HepG2 (cell line): ENCODE data around the gene PRM3. TPM values are rescaled to one million over a fixed set of nuclear protein-coding genes. Genes with fewer than 3 reads are reported as not detected.
A peak's percentile ranks its signal among the peaks of the same experiment; 100 is the strongest.

Experiments
- ATAC-seq: fragments of 200-7000 bp; cut with Tn5 transposase; 3 replicates; pipeline ENCODE4 v1.9.1; 2020; ENCODE audit warnings: mild to moderate bottlenecking, moderate library complexity
- BruUV-seq: library from RNA; stranded (reverse); fragments of 400-500 nt; replicated peaks from 2 replicates; lab custom pipeline; 2021; lab: Mats Ljungman, UMichigan
- CTCF ChIA-PET: fragments of 300-600 bp; formaldehyde crosslinking; extraction: SDS; loops from one replicate; lab custom pipeline; 2021; ENCODE audit warnings: low total read pairs, inconsistent platforms, low intra/inter-chr PET ratio; lab: Yijun Ruan, JAX
- POLR2A ChIA-PET: fragments of 350-600 bp; sonication (Branson Sonifier 250); formaldehyde crosslinking; loops from one replicate; lab custom pipeline; 2020; ENCODE audit warnings: antibody characterized with exemption, inconsistent platforms; lab: Yijun Ruan, JAX
- DNase-seq: peaks from one replicate; pipeline ENCODE4 v3.0.0-alpha.2; 2015; ENCODE audit warnings: low spot score
- FAIRE-seq: peaks from 3 replicates; lab custom pipeline; 2011; peaks lifted over from hg19 to GRCh38; lab: Jason Lieb, UNC
- H2AFZ ChIP-seq: one replicate; pipeline ENCODE4 v1.6.1; 2011; ENCODE audit warnings: low read length, inconsistent platforms
- H3K27ac ChIP-seq: fragments of 300-600 bp; 3 replicates; pipeline ENCODE4 v1.8.0; 2011; ENCODE audit warnings: mixed run types, mild to moderate bottlenecking, mixed read lengths, low read length, inconsistent platforms; ENCODE audit not compliant: insufficient read depth; ENCODE audit errors: extremely low read length
- H3K27me3 ChIP-seq, 2 experiments: fragments of 200-600 bp in 1 of 2; 2 replicates in 1 of 2; 3 replicates in 1 of 2; pipeline versions ENCODE4 v1.6.0 to v1.8.0; 2011; ENCODE audit warnings: low read length in 2 of 2, mild to moderate bottlenecking in 2 of 2, moderate library complexity in 2 of 2, inconsistent platforms in 1 of 2; ENCODE audit not compliant: insufficient read depth in 2 of 2, control insufficient read depth in 1 of 2
- H3K36me3 ChIP-seq, 2 experiments: fragments of 200-600 bp in 1 of 2; replicated peaks in 1 of 2; 2 replicates in 1 of 2; 3 replicates in 1 of 2; pipeline versions ENCODE4 v1.5.1 to v1.8.0; 2011; ENCODE audit warnings: low read length in 2 of 2, inconsistent platforms in 1 of 2; ENCODE audit not compliant: insufficient read depth in 2 of 2, control insufficient read depth in 1 of 2
- H3K4me1 ChIP-seq: 2 replicates; pipeline ENCODE4 v1.5.1; 2012; ENCODE audit warnings: low read length, inconsistent platforms; ENCODE audit not compliant: insufficient read depth
- H3K4me2 ChIP-seq: 2 replicates; pipeline ENCODE4 v1.6.0; 2011; ENCODE audit warnings: low read depth, low read length, inconsistent platforms
- H3K4me3 ChIP-seq, 3 experiments: fragments of 200-600 bp in 1 of 3; sonication (generic), shearing (Covaris generic) in 1 of 3; replicated peaks in 1 of 3; 2 replicates each; pipeline ENCODE4 v1.5.1; 2011 to 2016; ENCODE audit warnings: low read length in 3 of 3, inconsistent platforms in 2 of 3, low read depth in 2 of 3, mild to moderate bottlenecking in 2 of 3, control low read depth in 1 of 3, mixed read lengths in 1 of 3; ENCODE audit not compliant: insufficient read depth in 1 of 3
- H3K79me2 ChIP-seq: one replicate; pipeline ENCODE4 v1.6.1; 2011; ENCODE audit warnings: low read length, inconsistent platforms; ENCODE audit not compliant: insufficient read depth
- H3K9ac ChIP-seq: 2 replicates; pipeline ENCODE4 v1.6.0; 2011; ENCODE audit warnings: mild to moderate bottlenecking, low read depth, low read length, inconsistent platforms; ENCODE audit not compliant: insufficient read depth
- H3K9me3 ChIP-seq: 2 replicates; pipeline ENCODE4 v1.5.1; 2012; ENCODE audit warnings: mild to moderate bottlenecking, low read length
- H4K20me1 ChIP-seq: 2 replicates; pipeline ENCODE4 v1.6.0; 2011; ENCODE audit warnings: inconsistent platforms, mild to moderate bottlenecking, low read length, moderate library complexity; ENCODE audit not compliant: insufficient read depth
- ATAD3A ChIP-seq: sonication (generic); formaldehyde crosslinking; IDR thresholded peaks from 2 replicates; pipeline ENCODE4 v1.4.0; 2020; ENCODE audit warnings: missing genetic modification reagents
- CSRNP2 ChIP-seq: sonication (generic); formaldehyde crosslinking; conservative IDR thresholded peaks from 2 replicates; pipeline ENCODE4 v1.8.0; 2022; ENCODE audit warnings: low read depth, missing genetic modification reagents
- E2F5 ChIP-seq: sonication (generic); formaldehyde crosslinking; conservative IDR thresholded peaks from 2 replicates; pipeline ENCODE4 v1.4.0; 2020; ENCODE audit warnings: missing genetic modification reagents
- PAX8 ChIP-seq: sonication (generic); formaldehyde crosslinking; IDR thresholded peaks from 2 replicates; pipeline ENCODE4 v1.8.0; 2022; ENCODE audit warnings: mild to moderate bottlenecking, missing genetic modification reagents, borderline replicate concordance
- RFX3 ChIP-seq: IDR thresholded peaks from 2 replicates; pipeline ENCODE4 v1.6.1; 2016; ENCODE audit warnings: missing biosample characterization, missing genetic modification reagents
- SCMH1 ChIP-seq: sonication (generic); formaldehyde crosslinking; IDR thresholded peaks from 2 replicates; pipeline ENCODE4 v1.9.0; 2021; ENCODE audit warnings: missing genetic modification reagents, mild to moderate bottlenecking, borderline replicate concordance
- SOX5 ChIP-seq: IDR thresholded peaks from 2 replicates; pipeline ENCODE4 v1.6.1; 2016; ENCODE audit warnings: borderline replicate concordance
- SRSF9 ChIP-seq: fragments of 200-400 bp; formaldehyde crosslinking; IDR thresholded peaks from 2 replicates; pipeline ENCODE4 v1.6.1; 2018; ENCODE audit warnings: borderline replicate concordance, mild to moderate bottlenecking, low read depth, low read length; ENCODE audit not compliant: insufficient read depth, poor library complexity, severe bottlenecking
- ZBTB25 ChIP-seq: IDR thresholded peaks from 2 replicates; pipeline ENCODE4 v1.6.1; 2018; ENCODE audit warnings: missing genetic modification reagents
- ZNF224 ChIP-seq: sonication (generic); formaldehyde crosslinking; IDR thresholded peaks from 2 replicates; pipeline ENCODE4 v1.5.0; 2020; ENCODE audit warnings: mild to moderate bottlenecking, missing genetic modification reagents
- ZNF281 ChIP-seq: sonication (generic); formaldehyde crosslinking; IDR thresholded peaks from 2 replicates; pipeline ENCODE4 v1.4.0; 2020; ENCODE audit warnings: missing genetic modification reagents, borderline replicate concordance
- ZNF564 ChIP-seq: sonication (generic); formaldehyde crosslinking; IDR thresholded peaks from 2 replicates; pipeline ENCODE4 v1.8.1; 2023; ENCODE audit warnings: mild to moderate bottlenecking, missing genetic modification reagents
- ZNF674 ChIP-seq: sonication (generic); formaldehyde crosslinking; IDR thresholded peaks from 2 replicates; pipeline ENCODE4 v1.5.0; 2020; ENCODE audit warnings: low read depth, mild to moderate bottlenecking, missing genetic modification reagents
- ZSCAN25 ChIP-seq: sonication (generic); formaldehyde crosslinking; IDR thresholded peaks from 2 replicates; pipeline ENCODE4 v1.8.0; 2022; ENCODE audit warnings: mild to moderate bottlenecking, missing genetic modification reagents
- WGBS: methylation state at CpG from one replicate; pipeline ENCODE4 v1.1.6; 2017; ENCODE audit warnings: low lambda C conversion rate; 5-methylcytosine and 5-hydroxymethylcytosine counted together
- in situ Hi-C: cut with HindIII; loops from 2 replicates; pipeline ENCODE4 v1.10.0; 2017; ENCODE audit warnings: low pct_unique_long_range_greater_than_20kb; ENCODE audit not compliant: extremely low pct_ligation_motif_present
- intact Hi-C: fragments of 100-400 bp; cut with micrococcal nuclease; formaldehyde crosslinking; loops from one replicate; pipeline ENCODE4 v1.10.0; 2022; ENCODE audit not compliant: unreplicated experiment
- polyA plus RNA-seq, 8 experiments: library from polyadenylated mRNA; depleted of rRNA in 3 of 8; stranded (reverse) in 7 of 8; unstranded in 1 of 8; fragments of >200 nt; fragmentation: Illumina TruSeq in 4 of 8; extraction: Trizol in 4 of 8; gene quantifications; 2 replicates each; pipeline versions ENCODE4 v1.2.1 to v1.2.3, GENCODE V29; 2011 to 2016; ENCODE audit warnings: low read depth in 4 of 8, missing spikeins in 1 of 8, mixed read lengths in 1 of 8; ENCODE audit not compliant: insufficient read depth in 1 of 8
- total RNA-seq, 5 experiments: library from RNA; depleted of rRNA; stranded (reverse); fragments of >200 nt; fragmentation: Illumina TruSeq; extraction: Trizol; gene quantifications; 2 replicates each; pipeline ENCODE4 v1.2.3, GENCODE V29; 2016; ENCODE audit warnings: low read depth in 1 of 5

Gene PRM3
- total and polyA plus RNA-seq, 2 of the 13 experiments (the other 11 are each of a cell fraction or from before 2014, with no cell fraction given), result not detected

GRCh38 chr16:11298143-11298900 is 24.9 kb upstream of the PRM3 start (continued):
- TF ChIP-seq CSRNP2 (CRISPR knock-in tag) (no peak), ZNF224 (CRISPR knock-in tag) (no peak)
- TF ChIP-seq, all 625 proteins: peak for 40

GRCh38 chr16:11297492-11298142 is 24.2 kb upstream of the PRM3 start:
- no peaks in the 10 kb centered on the region for H3K9me3 ChIP-seq
- BruUV-seq, result no TSS peak
- ChIA-PET CTCF (interaction anchor here (0.9 kb wide), 1 partner anchor 59 kb away, joined by 3 read pairs; no protein-coding TSS in a partner anchor), POLR2A (interaction anchor here (0.6 to 6.2 kb wide), 24 partner anchors 8 to 163 kb away, joined by 3 to 167 read pairs (median 6); partner anchors contain the start of genes PRM1, PRM2, PRM3 and SOCS1)
- H2AFZ ChIP-seq, result no peak overlapping the region
- no peaks in the 10 kb centered on the region for H4K20me1 ChIP-seq
- ATAC-seq (peak; percentile 71), FAIRE-seq (peak; percentile 28), DNase-seq (peak; percentile 67)
- intact Hi-C loops, result loop anchor here (2.0 to 5.0 kb wide), 4 partner anchors 17 to 190 kb away; partner anchors contain the start of genes PRM1 and SOCS1
- in situ Hi-C loops, result no loop called here
- peaks cover 97% of the 10 kb centered on the region for H3K4me1 ChIP-seq
- H3K4me3 ChIP-seq, result peak overlapping the region; percentile 15 to 67 (median 41)
- peak overlapping the region; percentile 68 for H3K27ac ChIP-seq
- H3K36me3 ChIP-seq, result no peaks in the 10 kb centered on the region
- WGBS, result 16% methylated on average over 13 of the region's 19 CpGs
- peak overlapping the region; percentile 48 for H3K9ac ChIP-seq
- peak overlapping the region; percentile 80 for H3K4me2 ChIP-seq
- no peaks in the 10 kb centered on the region for H3K79me2 ChIP-seq
- no peaks in the 10 kb centered on the region for H3K27me3 ChIP-seq
- peak; percentile 83; the same call in 1 of the 2 replicates for TF ChIP-seq ZNF281 (CRISPR knock-in tag)
- TF ChIP-seq SCMH1 (CRISPR knock-in tag), result no peak
- no peak for TF ChIP-seq E2F5 (CRISPR knock-in tag)
- peak; percentile 91 for TF ChIP-seq ZNF564
- TF ChIP-seq ZNF674 (CRISPR knock-in tag), result no peak
- peak; percentile 54; the same call in 1 of the 2 replicates for TF ChIP-seq SOX5 (CRISPR knock-in tag)
- TF ChIP-seq ZBTB25 (CRISPR knock-in tag), result no peak
- no peak for TF ChIP-seq SRSF9
- no peak for TF ChIP-seq RFX3 (CRISPR knock-in tag)
- peak; percentile 73; the same call in 1 of the 2 replicates for TF ChIP-seq ATAD3A
- TF ChIP-seq ZSCAN25 (CRISPR knock-in tag), result peak; percentile 84
- TF ChIP-seq PAX8 (CRISPR knock-in tag), result no peak
